Small intestine (tissue), 7 donors: ENCODE data around the gene ALKBH5. TPM values are rescaled to one million over a fixed set of nuclear protein-coding genes. Genes with fewer than 3 reads are reported as not detected.

Experiments
- DNase-seq, 2 donors: peaks; one replicate each; pipeline versions ENCODE4 v3.0.0 to v3.0.0-alpha.2; 2013
- FAIRE-seq: peaks from 2 replicates; lab custom pipeline; 2012; peaks lifted over from hg19 to GRCh38; lab: Jason Lieb, UNC
- H3K27ac ChIP-seq, 3 donors: one replicate each; pipeline ENCODE4 v1.5.1; 2013; ENCODE audit warnings: low read length in 2 of 3, mild to moderate bottlenecking in 2 of 3, control low read depth in 1 of 3, inconsistent platforms in 1 of 3, low read depth in 1 of 3, moderate library complexity in 1 of 3
- H3K27me3 ChIP-seq, 3 donors: one replicate each; pipeline ENCODE4 v1.6.1; 2013; ENCODE audit warnings: low read length in 3 of 3, inconsistent platforms in 1 of 3; ENCODE audit not compliant: control insufficient read depth in 3 of 3, insufficient read depth in 3 of 3
- H3K36me3 ChIP-seq, 3 donors: one replicate each; pipeline ENCODE4 v1.6.1; 2013; ENCODE audit warnings: low read length in 3 of 3, inconsistent platforms in 1 of 3, low read depth in 1 of 3, mild to moderate bottlenecking in 1 of 3, moderate library complexity in 1 of 3; ENCODE audit not compliant: control insufficient read depth in 3 of 3, insufficient read depth in 2 of 3
- H3K4me1 ChIP-seq, 3 donors: one replicate each; pipeline ENCODE4 v1.6.1; 2013; ENCODE audit warnings: low read length in 2 of 3, inconsistent platforms in 1 of 3, low read depth in 1 of 3, mild to moderate bottlenecking in 1 of 3, moderate library complexity in 1 of 3; ENCODE audit not compliant: control insufficient read depth in 3 of 3, insufficient read depth in 2 of 3
- H3K4me3 ChIP-seq, 3 donors: one replicate each; pipeline ENCODE4 v1.5.1; 2013; ENCODE audit warnings: low read length in 3 of 3, control low read depth in 1 of 3, inconsistent platforms in 1 of 3, low read depth in 1 of 3, mild to moderate bottlenecking in 1 of 3, moderate library complexity in 1 of 3
- H3K9me3 ChIP-seq, 2 donors: one replicate each; pipeline ENCODE4 v1.6.1; 2013; ENCODE audit warnings: low read depth in 1 of 2, low read length in 1 of 2; ENCODE audit not compliant: control insufficient read depth in 2 of 2, insufficient read depth in 1 of 2
- WGBS, 3 donors: extraction: QIAGEN DNeasy Blood & Tissue Kit; methylation state at CpG; one replicate each; pipeline ENCODE4 v1.1.7; 2013; 5-methylcytosine and 5-hydroxymethylcytosine counted together
- polyA plus RNA-seq, 4 donors: library from polyadenylated mRNA; stranded (reverse) in 3 of 4; unstranded in 1 of 4; fragments of 200-250 nt in 3 of 4; fragments of 120-200 nt in 1 of 4; gene quantifications; one replicate each; pipeline versions ENCODE4 v1.2.1 to v1.2.3, GENCODE V29; 2013
- donor health status: healthy with polysubstance abuse.
- donor health status: control.
- donor health status: control.
- donor health status: Bipolar disorder and iron deficiency.
- donor health status: healthy.

ALKBH5 gene
- polyA plus RNA-seq, 4 donors: 36.2 to 60.1 (median 40.6) TPM

- Histone ChIP-seq H3K9me3 (no peaks in the 10 kb centered on the region), H3K27ac (peak overlapping the region in 2 of 3 donors; percentile 12 to 61), H3K27me3 (no peaks in the 10 kb centered on the region), H3K4me3 (peak overlapping the region in 1 of 3 donors; percentile 54), H3K36me3 (peaks cover 0 to 6% (median 0%) of the 10 kb centered on the region in 3 donors), H3K4me1 (peaks cover 0 to 24% (median 5%) of the 10 kb centered on the region in 3 donors)
- 49 to 63% (median 61%) methylated on average over 23 of the region's 23 CpGs for WGBS, 3 donors
- no peak for FAIRE-seq
- peak in 1 of 2 donors; percentile 26 for DNase-seq
Observed at GRCh38 chr17:18224387-18225120, 40.9 kb downstream of the ALKBH5 start.

GRCh38 chr17:18225121-18225641 is 41.6 kb downstream of the ALKBH5 start, which contains the start of gene LLGL1:
LLGL1 (plus strand) TSS chr17:18225635; CDS start chr17:18225683, 48 bp downstream.
- peaks cover 0 to 24% (median 5%) of the 10 kb centered on the region in 3 donors for H3K4me1 ChIP-seq
- DNase-seq (peak; percentile 94 to 98), FAIRE-seq (no peak)
- 0 to 2% (median 1%) methylated on average over 15 to 60 of the region's 60 CpGs for WGBS, 3 donors
- H3K9me3 ChIP-seq: no peaks in the 10 kb centered on the region
- no peaks in the 10 kb centered on the region for H3K27me3 ChIP-seq
- H3K4me3 ChIP-seq: peak within 1 kb of the TSS; percentile 76 to 89 (median 88)
- peaks cover 0 to 6% (median 0%) of the 10 kb centered on the region in 3 donors for H3K36me3 ChIP-seq
- peak within 1 kb of the TSS in 2 of 3 donors; percentile 12 to 61 for H3K27ac ChIP-seq

GRCh38 chr17:18225642-18226283 is 42.1 kb downstream of the ALKBH5 start:
- FAIRE-seq: no peak
- 0 to 2% (median 0%) methylated on average over 23 to 57 of the region's 57 CpGs for WGBS, 3 donors
- H3K4me1 ChIP-seq: peaks cover 0 to 24% (median 5%) of the 10 kb centered on the region in 3 donors
- peak overlapping the region; percentile 76 to 89 (median 88) for H3K4me3 ChIP-seq
- no peaks in the 10 kb centered on the region for H3K27me3 ChIP-seq
- peak in 1 of 2 donors; percentile 54 for DNase-seq
- H3K27ac ChIP-seq: peak overlapping the region in 1 of 3 donors; percentile 45
- peaks cover 0 to 6% (median 0%) of the 10 kb centered on the region in 3 donors for H3K36me3 ChIP-seq
- H3K9me3 ChIP-seq: no peaks in the 10 kb centered on the region

- Histone ChIP-seq H3K36me3 (peaks cover 0 to 10% (median 0%) of the 10 kb centered on the region in 3 donors), H3K9me3 (no peaks in the 10 kb centered on the region), H3K4me3 (peak overlapping the region; percentile 76 to 89 (median 88)), H3K4me1 (peaks cover 0 to 24% (median 5%) of the 10 kb centered on the region in 3 donors), H3K27me3 (no peaks in the 10 kb centered on the region), H3K27ac (peak overlapping the region in 1 of 3 donors; percentile 45)
- WGBS, 3 donors: 27 to 34% (median 28%) methylated on average over 16 of the region's 16 CpGs
- FAIRE-seq: no peak
- peak in 1 of 2 donors; percentile 41 for DNase-seq
Observed at GRCh38 chr17:18226284-18226945, 42.8 kb downstream of the ALKBH5 start.

GRCh38 chr17:18227635-18228034 is 44.0 kb downstream of the ALKBH5 start:
- DNase-seq: no peak
- H3K4me3 ChIP-seq: no peak overlapping the region
- no peaks in the 10 kb centered on the region for H3K27me3 ChIP-seq
- FAIRE-seq: no peak
- 95 to 98% (median 98%) methylated on average over 5 of the region's 5 CpGs for WGBS, 3 donors
- no peak overlapping the region for H3K27ac ChIP-seq
- peaks cover 0 to 24% (median 5%) of the 10 kb centered on the region in 3 donors for H3K4me1 ChIP-seq
- H3K9me3 ChIP-seq: no peaks in the 10 kb centered on the region
- H3K36me3 ChIP-seq: peaks cover 0 to 20% (median 0%) of the 10 kb centered on the region in 3 donors

DNA sequence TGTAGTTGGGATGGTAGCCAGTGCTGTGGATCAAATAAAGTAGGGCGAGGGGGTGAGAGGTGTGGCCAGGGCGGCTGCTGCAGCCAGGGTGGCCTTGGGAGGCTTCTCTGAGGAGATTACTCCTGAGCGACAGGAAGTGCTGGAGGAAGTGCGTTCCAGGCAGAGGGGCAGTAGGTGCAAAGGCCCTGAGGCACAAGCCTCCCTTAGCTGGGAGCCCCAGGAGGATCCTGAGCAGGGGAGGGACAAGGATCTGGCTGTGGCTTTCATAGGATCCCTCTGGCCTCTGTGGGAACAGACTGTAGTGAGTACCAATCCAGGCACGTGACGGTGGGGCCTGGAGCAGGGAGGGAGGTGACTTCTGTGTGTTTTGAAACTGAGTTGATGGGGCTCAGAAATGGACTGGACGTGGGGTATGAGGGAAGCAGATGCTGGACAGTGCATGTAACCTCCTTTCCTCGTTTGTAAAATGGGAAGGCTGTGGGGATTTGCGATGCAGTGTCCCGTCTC is 44.6 kb downstream of the ALKBH5 start:
- FAIRE-seq (no peak), DNase-seq (no peak)
- Histone ChIP-seq H3K4me3 (no peak overlapping the region), H3K36me3 (peaks cover 0 to 26% (median 0%) of the 10 kb centered on the region in 3 donors), H3K4me1 (peaks cover 0 to 24% (median 5%) of the 10 kb centered on the region in 3 donors), H3K27ac (no peak overlapping the region), H3K27me3 (no peaks in the 10 kb centered on the region), H3K9me3 (no peaks in the 10 kb centered on the region)
- 89 to 91% (median 90%) methylated on average over 10 of the region's 10 CpGs for WGBS, 3 donors

DNA sequence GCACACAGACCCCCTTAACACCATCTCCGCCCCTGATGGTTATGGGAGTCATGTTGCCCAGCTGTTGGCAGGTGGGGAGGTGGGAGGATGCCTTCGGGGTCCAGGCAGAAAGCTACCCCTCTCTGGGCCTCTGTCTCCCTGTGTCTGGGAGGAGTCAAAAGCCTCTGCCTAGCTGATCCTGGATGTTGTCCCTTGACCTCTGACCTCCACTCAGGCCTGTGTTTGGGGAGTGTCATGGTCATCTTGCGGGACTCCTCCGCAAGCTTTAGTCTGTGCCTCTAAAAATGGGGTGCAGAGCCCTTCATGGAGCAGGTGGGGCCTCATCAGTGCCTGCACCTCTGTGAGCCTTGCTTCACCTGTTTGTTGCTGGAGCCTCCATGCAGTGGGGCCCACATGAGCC is 45.6 kb downstream of the ALKBH5 start:
- whole genome bisulfite sequencing, 3 donors: 77 to 88% (median 79%) methylated on average over 4 of the region's 4 CpGs
- Histone ChIP-seq H3K4me3 (no peak overlapping the region), H3K4me1 (peaks cover 0 to 21% (median 5%) of the 10 kb centered on the region in 3 donors), H3K36me3 (peaks cover 0 to 36% (median 0%) of the 10 kb centered on the region in 3 donors), H3K27ac (no peak overlapping the region), H3K27me3 (no peaks in the 10 kb centered on the region), H3K9me3 (no peaks in the 10 kb centered on the region)
- no peak for FAIRE-seq
- no peak for DNase-seq
